ENCODE data around the gene SPATA3.
A peak's percentile ranks its signal among the peaks of the same experiment; 100 is the strongest.

The SPATA3 gene

DNA sequence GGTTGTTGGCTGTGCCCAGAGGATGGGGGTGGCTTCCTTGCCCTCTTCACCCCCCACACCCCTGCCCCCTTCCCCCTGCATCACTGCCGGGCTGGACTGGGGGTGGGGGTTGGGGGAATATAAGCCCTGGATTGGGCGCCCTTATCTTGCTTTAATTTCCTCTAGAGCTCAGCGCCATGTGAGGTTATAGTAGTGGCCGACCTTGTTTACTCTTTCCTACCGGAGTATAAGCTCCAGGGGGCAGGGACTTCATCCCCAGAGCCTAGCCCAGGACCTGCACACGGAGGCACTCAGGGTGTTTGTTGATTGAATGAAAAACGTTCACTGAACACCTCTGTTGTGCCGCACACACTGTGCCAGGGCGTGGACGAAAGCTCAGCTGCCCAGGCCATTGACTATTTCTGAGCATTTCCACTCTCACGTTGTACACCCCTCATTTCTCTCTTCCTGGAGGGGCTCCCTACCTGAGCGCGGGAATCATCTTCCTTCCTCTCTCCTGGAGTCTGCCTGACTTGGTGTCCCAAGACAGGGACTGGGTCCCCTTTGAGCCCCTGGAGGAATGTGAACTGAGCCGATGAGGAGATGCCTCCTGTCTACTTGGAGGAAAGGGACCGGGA lies 9.3 kb upstream of the SPATA3 start:
- Histone ChIP-seq H3K27ac (ENCODE audit: low read length) (no peak overlapping the region), H3K4me1 (ENCODE audit: control insufficient read depth in 1 of 2, insufficient read depth in 2 of 2, low read length in 2 of 2) (peaks cover 0 to 4% of the 10 kb centered on the region in 2 donors)

DNA sequence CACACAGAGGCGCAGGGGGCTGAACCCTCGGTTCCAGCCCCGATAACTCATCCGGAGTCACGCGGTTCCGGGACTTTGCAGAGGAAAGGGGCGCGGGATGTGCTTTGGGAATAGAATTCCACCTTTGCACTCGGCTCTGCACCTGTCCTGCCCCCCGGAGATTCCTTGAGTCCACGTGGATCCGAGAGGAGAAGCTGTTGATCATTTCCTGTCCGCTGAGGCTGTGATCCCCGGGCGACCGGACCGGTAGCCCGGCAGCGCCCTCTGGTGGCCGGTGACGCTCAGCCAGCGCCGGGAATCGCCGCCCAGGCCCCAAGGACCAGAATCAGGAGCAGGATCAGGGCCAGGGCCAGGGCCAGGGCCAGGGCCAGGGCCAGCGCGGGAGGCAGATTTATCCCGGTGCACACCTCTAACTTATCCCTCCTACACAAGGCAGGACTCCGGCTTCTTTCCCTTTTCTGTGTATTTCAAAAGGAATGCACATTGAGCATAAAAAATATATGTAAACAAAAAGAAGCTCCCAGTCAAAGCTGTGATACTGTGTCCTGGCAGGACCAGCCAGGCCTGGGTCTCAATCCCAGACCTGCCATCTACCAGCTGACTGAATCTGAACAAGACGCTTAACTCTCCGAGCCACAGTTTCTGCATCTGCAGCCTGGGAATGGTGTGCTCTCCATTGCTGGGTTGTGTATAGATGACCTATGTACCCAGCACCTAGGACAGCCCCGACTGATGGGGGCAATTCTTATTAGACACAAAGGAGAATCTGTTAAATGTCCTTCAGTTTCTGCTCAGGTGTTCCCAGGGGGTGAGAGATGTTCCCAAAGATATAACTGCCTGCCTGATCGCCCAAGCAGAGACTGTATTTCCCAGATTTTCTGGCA lies 8.5 kb upstream of the SPATA3 start:
- H3K9me3 ChIP-seq (ENCODE audit: control insufficient read depth in 1 of 2, low read length in 2 of 2) = no peaks in the 10 kb centered on the region
- peak overlapping the region; percentile 57 to 65 for H3K4me3 ChIP-seq (ENCODE audit: low read depth in 1 of 2, low read length in 2 of 2)
- H3K36me3 ChIP-seq (ENCODE audit: control insufficient read depth in 1 of 2, insufficient read depth in 2 of 2, low read length in 2 of 2) = no peaks in the 10 kb centered on the region
- no peak overlapping the region for H3K27ac ChIP-seq (ENCODE audit: low read length)
- H3K27me3 ChIP-seq (ENCODE audit: low read depth, low read length) = no peaks in the 10 kb centered on the region
- peaks cover 0 to 4% of the 10 kb centered on the region in 2 donors for H3K4me1 ChIP-seq (ENCODE audit: control insufficient read depth in 1 of 2, insufficient read depth in 2 of 2, low read length in 2 of 2)

More for the DNA sequence above, 9.3 kb upstream of the SPATA3 start:
- H3K27me3 ChIP-seq (ENCODE audit: low read depth, low read length) = no peaks in the 10 kb centered on the region
- H3K36me3 ChIP-seq (ENCODE audit: control insufficient read depth in 1 of 2, insufficient read depth in 2 of 2, low read length in 2 of 2) = no peaks in the 10 kb centered on the region
- H3K9me3 ChIP-seq (ENCODE audit: control insufficient read depth in 1 of 2, low read length in 2 of 2) = no peaks in the 10 kb centered on the region
- H3K4me3 ChIP-seq (ENCODE audit: low read depth in 1 of 2, low read length in 2 of 2) = peak overlapping the region; percentile 57 to 65

DNA sequence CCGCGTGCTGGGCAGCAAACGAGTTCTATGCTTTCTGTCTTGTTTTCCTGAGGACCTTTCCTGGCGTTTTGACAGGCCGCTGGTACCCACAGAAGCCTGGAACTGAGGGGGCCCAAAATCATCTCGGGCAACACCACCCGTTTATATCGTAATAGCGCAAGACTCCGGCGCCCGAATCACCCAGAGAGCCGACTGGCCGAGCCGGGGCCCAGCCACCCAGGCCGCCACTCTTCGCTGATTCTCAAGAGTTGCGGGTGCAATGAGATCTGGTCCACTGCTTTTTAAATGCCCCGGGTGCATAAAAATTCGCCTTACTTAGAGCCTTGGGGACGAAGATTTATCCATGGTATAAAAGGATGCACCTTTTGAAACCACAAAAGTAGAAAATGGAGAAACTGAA lies 6.2 kb upstream of the SPATA3 start:
- Histone ChIP-seq H3K4me1 (ENCODE audit: control insufficient read depth in 1 of 2, insufficient read depth in 2 of 2, low read length in 2 of 2) (peaks cover 0 to 4% of the 10 kb centered on the region in 2 donors), H3K4me3 (ENCODE audit: low read depth in 1 of 2, low read length in 2 of 2) (no peak overlapping the region), H3K36me3 (ENCODE audit: control insufficient read depth in 1 of 2, insufficient read depth in 2 of 2, low read length in 2 of 2) (no peaks in the 10 kb centered on the region)

DNA sequence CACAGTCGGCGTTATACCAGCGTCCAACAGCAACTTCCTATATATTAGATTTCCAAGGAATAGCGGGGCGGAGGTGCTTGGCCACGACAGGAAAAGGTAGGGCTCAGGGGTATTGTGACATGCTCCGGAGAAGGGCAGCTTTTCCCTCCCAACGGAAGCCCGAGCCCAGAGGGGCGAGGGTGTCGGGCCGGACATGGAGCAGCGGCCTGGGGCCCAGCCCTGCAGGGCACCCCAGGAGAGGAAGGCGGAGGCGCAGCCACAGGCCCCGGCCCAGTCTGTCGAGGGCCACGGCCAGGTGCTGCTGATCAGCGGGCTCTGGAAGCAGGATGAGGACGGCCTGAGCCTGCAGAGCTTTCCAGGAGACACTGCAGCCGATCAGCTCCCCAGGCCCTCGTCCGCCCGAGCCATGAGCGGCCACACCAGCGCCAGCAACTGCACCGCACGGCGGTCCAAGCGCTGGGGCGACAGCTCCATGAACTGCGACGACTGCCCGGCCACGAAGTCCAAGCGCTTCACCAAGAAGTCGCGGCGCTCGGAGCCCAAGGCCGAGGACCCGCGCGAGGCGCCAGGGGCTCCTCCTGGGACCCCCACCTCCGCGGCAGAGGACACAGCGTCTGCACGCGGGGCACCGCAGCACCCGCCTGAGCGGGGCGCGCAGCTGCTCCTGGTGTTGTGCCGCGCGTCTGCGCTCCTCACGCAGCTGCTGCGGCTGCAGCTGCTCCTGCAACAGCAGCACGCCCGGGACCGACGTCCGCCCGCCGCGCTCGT lies 5.6 kb upstream of the SPATA3 start:
- no peaks in the 10 kb centered on the region for H3K27me3 ChIP-seq (ENCODE audit: low read depth, low read length)
- no peak overlapping the region for H3K4me3 ChIP-seq (ENCODE audit: low read depth in 1 of 2, low read length in 2 of 2)

More for the DNA sequence above, 6.2 kb upstream of the SPATA3 start:
- Histone ChIP-seq H3K27me3 (ENCODE audit: low read depth, low read length) (no peaks in the 10 kb centered on the region), H3K9me3 (ENCODE audit: control insufficient read depth in 1 of 2, low read length in 2 of 2) (no peaks in the 10 kb centered on the region), H3K27ac (ENCODE audit: low read length) (no peak overlapping the region)

DNA sequence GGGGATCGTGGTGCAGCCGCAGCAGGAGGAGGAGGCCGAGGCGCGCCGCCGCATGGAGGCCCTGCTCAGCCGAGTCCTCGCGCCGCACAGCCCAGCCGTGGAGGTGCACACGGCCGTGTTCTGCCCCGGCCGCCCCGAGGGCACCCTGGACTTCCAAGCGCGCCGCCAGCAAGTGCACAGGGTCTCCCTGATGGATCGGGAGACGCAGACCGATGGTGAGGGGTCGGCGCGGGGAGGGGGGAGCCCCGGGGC lies 5.1 kb upstream of the SPATA3 start:
- Histone ChIP-seq H3K4me3 (ENCODE audit: low read depth in 1 of 2, low read length in 2 of 2) (no peak overlapping the region), H3K4me1 (ENCODE audit: control insufficient read depth in 1 of 2, insufficient read depth in 2 of 2, low read length in 2 of 2) (peaks cover 0 to 4% of the 10 kb centered on the region in 2 donors), H3K27me3 (ENCODE audit: low read depth, low read length) (no peaks in the 10 kb centered on the region), H3K9me3 (ENCODE audit: control insufficient read depth in 1 of 2, low read length in 2 of 2) (no peaks in the 10 kb centered on the region), H3K27ac (ENCODE audit: low read length) (no peak overlapping the region), H3K36me3 (ENCODE audit: control insufficient read depth in 1 of 2, insufficient read depth in 2 of 2, low read length in 2 of 2) (no peaks in the 10 kb centered on the region)

More for the DNA sequence above, 5.6 kb upstream of the SPATA3 start:
- H3K4me1 ChIP-seq (ENCODE audit: control insufficient read depth in 1 of 2, insufficient read depth in 2 of 2, low read length in 2 of 2) = peaks cover 0 to 4% of the 10 kb centered on the region in 2 donors
- H3K36me3 ChIP-seq (ENCODE audit: control insufficient read depth in 1 of 2, insufficient read depth in 2 of 2, low read length in 2 of 2) = no peaks in the 10 kb centered on the region
- H3K27ac ChIP-seq (ENCODE audit: low read length) = no peak overlapping the region
- H3K9me3 ChIP-seq (ENCODE audit: control insufficient read depth in 1 of 2, low read length in 2 of 2) = no peaks in the 10 kb centered on the region

DNA sequence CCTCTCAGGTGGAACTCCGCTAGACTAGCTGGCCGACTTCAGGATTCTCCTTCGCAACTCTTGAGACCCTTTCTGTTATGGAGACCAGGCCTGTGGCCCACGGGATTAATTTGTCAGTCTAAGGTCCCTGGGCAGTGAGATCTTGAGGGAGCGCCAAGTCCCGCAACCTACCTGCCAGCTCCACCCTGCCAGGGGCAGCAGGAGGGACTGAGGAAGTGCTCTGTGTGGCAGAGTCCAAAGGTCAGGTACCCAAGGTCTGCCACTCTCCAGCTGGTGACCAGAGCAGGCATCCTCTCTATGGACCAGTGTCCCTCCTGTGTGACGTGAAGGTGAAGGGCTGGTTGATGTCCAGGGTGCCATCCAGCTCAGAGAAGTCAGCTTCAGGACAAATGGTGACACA lies 4.3 kb upstream of the SPATA3 start:
- Histone ChIP-seq H3K4me3 (ENCODE audit: low read depth in 1 of 2, low read length in 2 of 2) (no peak overlapping the region), H3K27ac (ENCODE audit: low read length) (no peak overlapping the region), H3K36me3 (ENCODE audit: control insufficient read depth in 1 of 2, insufficient read depth in 2 of 2, low read length in 2 of 2) (no peaks in the 10 kb centered on the region), H3K4me1 (ENCODE audit: control insufficient read depth in 1 of 2, insufficient read depth in 2 of 2, low read length in 2 of 2) (peaks cover 0 to 4% of the 10 kb centered on the region in 2 donors), H3K27me3 (ENCODE audit: low read depth, low read length) (no peaks in the 10 kb centered on the region), H3K9me3 (ENCODE audit: control insufficient read depth in 1 of 2, low read length in 2 of 2) (no peaks in the 10 kb centered on the region)

DNA sequence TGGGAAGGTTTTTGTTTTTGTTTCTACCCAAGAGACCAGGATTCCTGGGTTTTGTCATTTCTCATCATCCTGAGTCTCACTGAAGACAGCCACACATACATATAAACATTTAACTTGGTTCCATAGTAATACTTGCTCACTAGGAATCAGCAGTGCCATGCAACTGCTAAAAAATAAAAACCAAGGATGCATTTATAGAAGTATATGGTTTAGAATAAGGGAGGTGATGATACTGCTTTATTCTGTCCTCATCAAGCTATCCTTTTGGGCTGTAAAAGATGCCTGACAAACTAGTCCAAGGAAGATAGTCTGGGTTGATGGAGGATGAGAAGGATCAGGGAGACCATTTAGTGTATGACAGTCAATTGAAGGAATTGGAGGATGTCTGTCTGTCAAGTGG lies 740 bp downstream of the SPATA3 start:
- Histone ChIP-seq H3K4me3 (ENCODE audit: low read depth in 1 of 2, low read length in 2 of 2) (no peak overlapping the region), H3K36me3 (ENCODE audit: control insufficient read depth in 1 of 2, insufficient read depth in 2 of 2, low read length in 2 of 2) (no peaks in the 10 kb centered on the region), H3K9me3 (ENCODE audit: control insufficient read depth in 1 of 2, low read length in 2 of 2) (peaks cover 0 to 4% of the 10 kb centered on the region in 2 donors), H3K27me3 (ENCODE audit: low read depth, low read length) (peaks cover 8% of the 10 kb centered on the region), H3K4me1 (ENCODE audit: control insufficient read depth in 1 of 2, insufficient read depth in 2 of 2, low read length in 2 of 2) (no peaks in the 10 kb centered on the region), H3K27ac (ENCODE audit: low read length) (no peak overlapping the region)

DNA sequence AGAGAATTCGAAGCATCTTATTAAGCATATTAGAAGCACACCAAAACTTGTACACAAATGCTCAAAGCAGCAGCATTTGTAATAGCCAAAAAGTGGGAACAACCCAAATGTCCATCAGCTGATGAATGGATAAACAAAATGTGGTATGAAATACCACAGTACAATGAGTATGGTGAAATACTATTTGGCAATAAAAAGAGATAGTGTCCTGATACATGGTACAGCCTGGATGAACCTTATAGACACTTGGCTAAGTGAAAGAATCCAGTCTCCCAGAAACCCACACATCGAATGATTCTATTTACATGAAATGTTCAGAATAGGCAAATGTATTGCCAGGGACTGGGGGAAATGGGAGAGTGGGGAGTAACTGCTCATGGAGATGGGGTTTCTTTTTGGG lies 3.0 kb downstream of the SPATA3 start:
- Histone ChIP-seq H3K4me3 (ENCODE audit: low read depth in 1 of 2, low read length in 2 of 2) (no peak overlapping the region), H3K9me3 (ENCODE audit: control insufficient read depth in 1 of 2, low read length in 2 of 2) (peaks cover 0 to 4% of the 10 kb centered on the region in 2 donors), H3K27ac (ENCODE audit: low read length) (no peak overlapping the region), H3K27me3 (ENCODE audit: low read depth, low read length) (peaks cover 12% of the 10 kb centered on the region), H3K36me3 (ENCODE audit: control insufficient read depth in 1 of 2, insufficient read depth in 2 of 2, low read length in 2 of 2) (no peaks in the 10 kb centered on the region), H3K4me1 (ENCODE audit: control insufficient read depth in 1 of 2, insufficient read depth in 2 of 2, low read length in 2 of 2) (no peaks in the 10 kb centered on the region)

DNA sequence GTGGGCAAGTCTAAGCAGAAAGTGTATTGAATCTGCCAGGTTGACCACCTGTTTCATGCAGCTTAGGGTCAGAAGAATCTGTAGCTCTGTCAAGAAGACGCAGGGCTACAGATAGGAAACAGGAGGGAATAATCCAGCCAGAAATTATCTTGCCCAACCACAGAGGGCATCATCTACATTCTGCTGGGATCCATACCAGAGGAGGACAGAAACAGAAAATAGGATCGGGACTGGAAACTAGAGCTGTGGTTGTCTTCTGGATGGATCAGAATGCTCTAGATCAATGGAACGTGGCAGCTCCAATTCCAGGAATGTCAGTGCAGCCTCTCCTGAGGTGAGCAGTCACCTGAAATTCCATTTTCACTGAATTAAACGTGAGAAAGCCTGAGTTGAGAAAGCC lies 3.6 kb downstream of the SPATA3 start:
- peaks cover 0 to 4% of the 10 kb centered on the region in 2 donors for H3K9me3 ChIP-seq (ENCODE audit: control insufficient read depth in 1 of 2, low read length in 2 of 2)
- no peak overlapping the region for H3K27ac ChIP-seq (ENCODE audit: low read length)
- H3K27me3 ChIP-seq (ENCODE audit: low read depth, low read length) = peaks cover 12% of the 10 kb centered on the region
- H3K4me3 ChIP-seq (ENCODE audit: low read depth in 1 of 2, low read length in 2 of 2) = no peak overlapping the region
- H3K4me1 ChIP-seq (ENCODE audit: control insufficient read depth in 1 of 2, insufficient read depth in 2 of 2, low read length in 2 of 2) = no peaks in the 10 kb centered on the region
- no peaks in the 10 kb centered on the region for H3K36me3 ChIP-seq (ENCODE audit: control insufficient read depth in 1 of 2, insufficient read depth in 2 of 2, low read length in 2 of 2)

DNA sequence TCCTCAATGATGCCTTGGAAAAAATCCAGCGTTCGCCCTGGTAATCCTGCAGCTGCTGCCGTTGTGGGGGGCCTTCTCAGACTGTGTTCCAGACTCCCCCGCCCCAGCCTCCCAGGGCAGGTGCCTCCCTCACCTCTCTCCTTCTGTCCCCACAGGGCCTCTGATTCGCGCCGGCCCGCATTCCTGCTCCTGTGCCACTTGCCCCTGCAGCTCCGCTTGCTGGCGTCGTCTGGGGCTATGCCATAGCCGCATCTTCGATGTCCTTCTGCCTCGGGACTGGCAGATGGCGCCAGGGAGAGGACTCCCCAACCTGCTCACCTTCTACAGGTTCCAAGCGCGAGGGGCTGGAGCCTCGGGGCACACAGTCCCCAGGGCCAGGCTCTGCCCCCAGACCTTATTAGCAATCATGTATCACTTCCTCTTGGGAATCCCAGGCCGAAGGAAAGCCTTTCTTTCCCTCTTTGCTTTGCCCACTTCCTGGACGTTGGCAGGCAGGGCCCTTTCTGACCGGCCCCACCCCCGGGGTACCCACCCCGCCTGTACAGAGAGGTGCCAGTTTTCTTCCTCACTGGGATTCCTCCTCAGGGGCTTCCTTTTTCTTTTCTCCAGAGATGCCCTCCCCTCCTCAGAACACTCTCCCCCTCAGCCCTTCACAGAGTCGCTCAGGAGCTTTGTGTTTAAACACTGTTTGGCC lies 4.4 kb downstream of the SPATA3 start:
- Histone ChIP-seq H3K4me3 (ENCODE audit: low read depth in 1 of 2, low read length in 2 of 2) (no peak overlapping the region), H3K27ac (ENCODE audit: low read length) (no peak overlapping the region), H3K9me3 (ENCODE audit: control insufficient read depth in 1 of 2, low read length in 2 of 2) (peaks cover 0 to 4% of the 10 kb centered on the region in 2 donors), H3K4me1 (ENCODE audit: control insufficient read depth in 1 of 2, insufficient read depth in 2 of 2, low read length in 2 of 2) (no peaks in the 10 kb centered on the region), H3K27me3 (ENCODE audit: low read depth, low read length) (peaks cover 12% of the 10 kb centered on the region), H3K36me3 (ENCODE audit: control insufficient read depth in 1 of 2, insufficient read depth in 2 of 2, low read length in 2 of 2) (no peaks in the 10 kb centered on the region)

DNA sequence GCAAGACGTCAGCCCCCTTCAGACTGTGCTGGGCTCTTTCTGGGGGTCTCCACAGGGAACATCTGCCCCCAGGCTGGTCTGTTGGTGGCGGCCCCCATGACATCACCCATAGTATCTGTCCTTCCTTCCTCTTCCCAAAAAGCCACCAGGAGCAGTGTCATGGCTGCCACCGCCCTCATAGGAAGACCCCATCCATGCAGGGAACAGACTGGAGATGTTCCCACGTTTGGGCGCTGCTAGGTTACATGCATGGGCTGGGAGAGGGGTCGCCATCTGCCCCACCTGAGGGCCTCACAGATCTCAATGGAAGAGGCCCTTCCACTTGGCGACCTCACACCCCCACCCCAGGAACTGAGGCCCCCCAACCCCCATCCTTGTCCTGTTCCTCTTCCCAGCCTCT lies 5.1 kb downstream of the SPATA3 start:
- no peak overlapping the region for H3K4me3 ChIP-seq (ENCODE audit: low read depth in 1 of 2, low read length in 2 of 2)
- no peak overlapping the region for H3K27ac ChIP-seq (ENCODE audit: low read length)
- peaks cover 0 to 4% of the 10 kb centered on the region in 2 donors for H3K9me3 ChIP-seq (ENCODE audit: control insufficient read depth in 1 of 2, low read length in 2 of 2)
- no peaks in the 10 kb centered on the region for H3K4me1 ChIP-seq (ENCODE audit: control insufficient read depth in 1 of 2, insufficient read depth in 2 of 2, low read length in 2 of 2)
- H3K27me3 ChIP-seq (ENCODE audit: low read depth, low read length) = peaks cover 12% of the 10 kb centered on the region
- no peaks in the 10 kb centered on the region for H3K36me3 ChIP-seq (ENCODE audit: control insufficient read depth in 1 of 2, insufficient read depth in 2 of 2, low read length in 2 of 2)
